ENCODE data around the gene RFPL1. TPM values are rescaled to one million over a fixed set of nuclear protein-coding genes. Genes with fewer than 3 reads are reported as not detected.
"Not testable (repeated sequence)": the region's sequence is repeated elsewhere in the genome, so short reads cannot be mapped to it uniquely, and the experiment has no call there.

The RFPL1 gene
- polyA plus RNA-seq, 4 donors = 1.0 to 1.8 (median 1.2) TPM

- DNase-seq (ENCODE audit: low read depth in 4 of 4, low spot score in 2 of 4) = no peak
Measured at GRCh38 chr22:29476116-29476515, 37.7 kb downstream of the RFPL1 start.

GRCh38 chr22:29477723-29478318, 39.4 kb downstream of the RFPL1 start:
- no peak for DNase-seq (ENCODE audit: low read depth in 4 of 4, low spot score in 2 of 4)

- DNase-seq (ENCODE audit: low read depth in 4 of 4, low spot score in 2 of 4) = no peak
Measured at GRCh38 chr22:29478326-29479276, 40.2 kb downstream of the RFPL1 start.

- DNase-seq (ENCODE audit: low read depth in 4 of 4, low spot score in 2 of 4) = no peak
Measured at GRCh38 chr22:29479417-29480261, 41.3 kb downstream of the RFPL1 start, which contains the start of gene NEFH. Gene NEFH (plus strand): TSS chr22:29480218. CDS start chr22:29480263, 45 bp downstream.

GRCh38 chr22:29480262-29480511, 41.8 kb downstream of the RFPL1 start:
- no peak for DNase-seq (ENCODE audit: low read depth in 4 of 4, low spot score in 2 of 4)

- no peak for DNase-seq (ENCODE audit: low read depth in 4 of 4, low spot score in 2 of 4)
Measured at GRCh38 chr22:29480512-29481264, 42.3 kb downstream of the RFPL1 start.

GRCh38 chr22:29481265-29482000, 43.0 kb downstream of the RFPL1 start:
- DNase-seq (ENCODE audit: low read depth in 4 of 4, low spot score in 2 of 4) = no peak

GRCh38 chr22:29482253-29482652, 43.9 kb downstream of the RFPL1 start:
- no peak for DNase-seq (ENCODE audit: low read depth in 4 of 4, low spot score in 2 of 4)

- DNase-seq (ENCODE audit: low read depth in 4 of 4, low spot score in 2 of 4) = no peak
Measured at GRCh38 chr22:29482726-29483125, 44.3 kb downstream of the RFPL1 start.

- no peak for DNase-seq (ENCODE audit: low read depth in 4 of 4, low spot score in 2 of 4)
Measured at GRCh38 chr22:29483254-29483653, 44.9 kb downstream of the RFPL1 start.

GRCh38 chr22:29484642-29485041, 46.3 kb downstream of the RFPL1 start:
- no peak for DNase-seq (ENCODE audit: low read depth in 4 of 4, low spot score in 2 of 4)

GRCh38 chr22:29485448-29485847, 47.1 kb downstream of the RFPL1 start:
- no peak for DNase-seq (ENCODE audit: low read depth in 4 of 4, low spot score in 2 of 4)

GRCh38 chr22:29487426-29487986, 49.1 kb downstream of the RFPL1 start:
- no peak for DNase-seq (ENCODE audit: low read depth in 4 of 4, low spot score in 2 of 4)

- DNase-seq (ENCODE audit: low read depth in 4 of 4, low spot score in 2 of 4) = not testable (repeated sequence)
Measured at GRCh38 chr22:29489127-29489780, 50.9 kb downstream of the RFPL1 start.

- no peak for DNase-seq (ENCODE audit: low read depth in 4 of 4, low spot score in 2 of 4)
Measured at GRCh38 chr22:29491012-29491411, 52.6 kb downstream of the RFPL1 start.
